ENCODE results near the gene TADA3.
A peak's percentile ranks its signal among the peaks of the same experiment; 100 is the strongest.

Gene TADA3

DNA sequence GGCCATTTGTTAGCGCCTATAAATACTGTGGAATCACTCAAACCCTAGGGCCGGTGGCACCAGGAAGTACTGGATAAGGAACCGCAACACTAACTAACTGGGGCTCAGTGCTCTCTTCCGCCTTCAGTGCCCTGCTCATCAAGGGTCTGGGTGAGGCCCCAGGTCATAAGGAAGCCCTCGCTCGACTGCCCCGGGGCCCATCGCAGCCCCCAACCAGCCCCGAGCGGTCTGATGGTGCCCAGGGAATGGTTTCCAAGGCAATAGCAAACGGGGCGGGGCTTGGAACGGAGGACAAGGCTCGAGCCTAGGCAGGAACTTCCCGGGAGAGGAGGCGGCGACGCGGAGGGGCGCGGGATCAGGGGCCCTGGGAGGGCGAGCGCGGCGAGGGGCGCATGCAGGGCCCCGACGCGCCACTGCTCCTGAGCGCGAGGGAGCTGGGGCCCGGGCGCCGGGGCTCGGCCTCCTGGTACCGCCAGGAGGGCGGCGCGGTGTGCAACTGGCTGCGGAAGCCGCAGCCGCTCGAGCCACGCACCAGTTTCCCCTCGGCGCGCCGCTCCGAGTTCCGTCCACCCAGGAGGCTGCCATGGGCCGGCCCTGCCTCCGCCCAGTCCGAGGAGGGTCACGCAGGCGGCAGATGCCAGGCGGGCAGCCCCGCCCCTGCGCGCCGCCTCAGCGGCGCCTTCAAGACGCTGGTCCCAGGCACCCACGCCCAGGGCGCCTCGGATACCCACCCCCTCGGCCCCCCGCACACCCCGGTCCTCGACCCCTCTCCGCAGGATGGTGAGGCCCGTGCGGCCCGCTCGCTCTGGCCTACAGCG, 17.6 kb upstream of the TADA3 start, which contains the start of gene TTLL3:
TTLL3 (plus strand) TSS at position 648 of the 818 bp plus-strand sequence. CDS start 400 bp downstream, outside the sequence.
- peak; percentile 60 for DNase-seq (ENCODE audit: low read depth)

DNA sequence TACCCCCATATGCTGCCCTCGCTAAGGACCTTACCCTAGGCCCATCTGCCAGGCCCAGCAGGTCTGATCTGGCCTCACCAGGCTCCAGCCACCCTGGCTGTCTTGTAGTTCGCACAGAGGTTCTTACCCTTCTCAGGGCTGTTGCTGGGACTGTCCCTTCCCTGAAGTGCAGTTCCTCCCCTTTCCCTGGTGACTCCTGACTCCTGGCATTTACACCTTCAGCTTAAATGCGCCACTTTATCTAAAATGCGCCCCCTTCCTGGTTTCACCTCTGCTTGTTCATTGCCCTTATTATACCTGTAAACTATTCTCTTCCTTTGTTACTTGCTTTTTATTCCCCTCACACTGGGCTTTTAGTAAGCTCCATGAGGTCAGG, 17.0 kb upstream of the TADA3 start:
- no peak for DNase-seq (ENCODE audit: low read depth)

DNA sequence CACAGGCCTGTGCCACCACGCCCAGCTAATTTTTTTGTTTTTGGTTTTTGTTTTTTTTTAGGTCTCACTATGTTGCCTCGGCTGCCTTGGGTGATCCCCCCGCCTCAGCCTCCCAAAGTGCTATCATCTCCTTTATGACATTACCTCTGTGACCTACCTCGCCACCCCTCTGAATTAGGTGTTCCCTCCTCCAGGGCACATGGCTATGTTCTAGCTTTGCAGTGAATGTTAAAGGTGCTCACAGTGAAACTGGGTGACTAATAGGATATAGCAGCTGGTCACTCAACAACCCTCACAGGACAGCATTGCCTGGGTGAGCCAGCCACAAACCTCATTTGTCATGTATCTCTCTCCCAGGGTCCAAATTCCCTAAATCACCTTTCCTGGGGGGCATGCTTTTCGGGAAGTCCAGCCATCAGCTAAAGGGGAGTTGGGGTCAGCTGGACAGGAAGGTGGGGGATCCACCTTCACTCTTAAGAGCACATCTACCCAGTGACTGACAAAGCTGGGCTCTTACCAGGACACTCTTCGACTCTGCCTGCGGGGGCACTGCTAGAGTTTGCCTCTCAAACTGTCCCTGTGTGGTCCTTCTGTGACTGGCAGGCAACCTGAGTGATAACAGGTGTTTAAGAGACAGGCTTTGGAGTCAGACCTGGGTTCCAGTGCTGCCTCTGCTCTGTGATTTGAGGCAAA, 16.2 kb upstream of the TADA3 start:
- peak; percentile 40 for DNase-seq (ENCODE audit: low read depth)

DNA sequence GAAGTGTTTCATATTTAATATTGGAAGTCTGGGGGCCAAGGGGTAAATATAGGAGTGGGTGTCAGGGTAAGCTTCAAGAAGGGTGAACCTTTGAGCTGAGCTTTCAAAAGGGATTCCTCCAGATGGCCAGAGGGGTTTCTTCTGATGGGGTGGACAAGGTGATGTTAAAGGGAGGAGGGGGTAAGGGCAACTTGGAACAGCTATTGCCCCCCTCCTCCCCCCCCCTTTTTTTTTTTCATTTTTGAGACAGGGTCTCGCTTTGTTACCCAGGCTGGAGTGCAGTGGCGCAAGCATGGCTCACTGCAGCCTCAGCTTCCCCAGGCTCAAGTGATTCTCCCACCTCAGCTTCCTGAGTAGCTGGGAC, 15.7 kb upstream of the TADA3 start:
- no peak for DNase-seq (ENCODE audit: low read depth)

DNA sequence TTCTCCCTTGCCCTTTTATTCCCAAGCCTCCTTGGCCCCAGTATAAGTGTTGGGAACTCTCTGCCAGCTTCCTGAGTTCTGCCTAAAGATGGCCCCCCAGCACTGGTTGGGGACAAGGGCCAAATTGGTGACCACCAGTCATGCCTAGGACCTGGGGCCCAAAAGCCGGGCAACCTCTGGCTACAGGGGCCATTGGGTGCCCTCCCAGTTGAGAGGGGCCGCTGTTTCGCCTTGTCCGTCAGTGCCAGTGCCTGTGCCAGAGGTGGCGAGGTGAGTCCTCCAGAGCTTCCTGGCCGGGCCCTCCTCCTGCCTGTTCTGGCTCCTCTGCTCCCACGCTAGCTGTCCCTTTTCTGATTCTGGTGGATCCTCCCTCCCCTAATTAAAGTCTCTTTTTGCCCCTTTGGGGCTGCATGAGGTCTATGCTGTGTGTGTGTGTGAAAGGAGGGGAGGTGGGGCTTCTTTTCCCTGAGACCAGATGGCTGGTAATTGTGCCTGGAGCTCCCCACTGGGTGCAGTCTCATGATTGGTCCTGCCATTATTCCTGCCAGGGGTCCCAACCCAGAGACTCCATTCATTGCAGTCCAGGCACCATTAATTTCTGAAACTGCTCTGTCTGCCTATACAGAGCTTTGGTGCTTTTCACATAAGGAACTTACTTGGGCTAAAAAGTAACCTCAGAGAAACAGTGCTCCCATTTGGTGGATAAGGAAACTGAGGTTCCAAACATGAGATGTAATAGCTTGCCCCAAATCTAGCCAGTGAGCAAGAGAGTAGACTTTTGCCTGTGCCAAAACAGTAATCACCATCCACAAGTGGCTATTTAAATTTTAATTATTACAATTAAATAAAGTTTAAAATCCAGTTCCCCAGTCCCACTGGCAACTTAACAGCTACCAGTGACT, 14.7 kb upstream of the TADA3 start:
- DNase-seq (ENCODE audit: low read depth), result no peak

DNA sequence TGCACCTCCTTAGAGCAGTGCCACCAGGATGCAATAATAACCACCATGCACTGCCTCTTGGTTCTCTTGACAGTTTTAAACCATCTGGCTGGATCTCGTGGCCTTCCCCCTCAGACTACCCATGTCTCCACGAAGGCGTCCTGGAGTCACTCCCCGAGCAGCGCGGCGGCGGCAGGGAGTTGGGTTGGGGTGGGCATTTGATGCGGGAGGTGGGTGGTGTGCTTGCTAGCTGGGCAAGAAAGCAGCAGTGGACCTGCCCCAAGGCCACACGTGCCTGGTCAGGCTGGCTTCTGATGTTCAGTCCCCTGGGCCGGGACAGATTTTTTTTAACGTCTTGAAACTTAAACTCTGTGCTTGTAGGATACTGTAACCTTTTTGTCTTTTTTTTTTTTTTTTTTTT, 13.9 kb upstream of the TADA3 start:
- DNase-seq (ENCODE audit: low read depth), result no peak

DNA sequence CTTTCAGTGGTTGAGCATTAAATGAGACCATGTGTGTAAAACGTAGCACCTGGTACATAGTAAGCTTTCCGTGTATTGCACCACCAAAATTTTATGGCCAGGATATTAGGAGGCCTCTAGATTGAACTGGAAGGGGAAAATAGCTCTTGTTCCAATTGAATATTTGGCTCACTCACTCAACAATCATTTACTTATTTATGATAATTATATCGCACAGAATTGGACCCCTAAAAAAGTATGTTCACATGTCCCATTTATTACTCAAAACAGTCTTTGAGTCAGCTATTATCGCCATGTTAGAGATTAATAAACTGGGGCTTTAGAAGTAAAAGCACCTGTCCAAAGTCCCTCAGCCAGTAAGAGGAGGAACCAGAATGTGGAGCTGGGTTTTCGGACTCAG, 12.7 kb upstream of the TADA3 start:
- no peak for DNase-seq (ENCODE audit: low read depth)

DNA sequence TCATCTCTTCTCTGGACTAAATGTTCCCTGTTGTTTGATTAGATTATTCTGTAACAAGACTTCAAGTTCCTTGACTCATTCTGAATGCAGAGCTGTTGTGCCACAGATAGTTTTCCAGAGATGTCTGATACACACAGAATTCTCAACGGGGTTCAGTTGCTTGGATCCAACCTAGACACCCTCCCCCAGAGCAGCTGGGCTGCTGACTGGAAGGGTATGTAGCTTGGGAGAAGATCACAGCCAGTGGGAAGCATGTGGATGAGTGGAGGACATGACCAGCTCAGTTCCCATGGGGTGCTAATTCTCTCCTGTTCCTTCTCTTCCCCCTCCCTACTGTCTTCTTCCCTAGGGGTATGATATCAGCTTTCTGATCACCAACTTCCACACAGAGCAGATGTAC, 11.2 kb upstream of the TADA3 start:
- no peak for DNase-seq (ENCODE audit: low read depth)

DNA sequence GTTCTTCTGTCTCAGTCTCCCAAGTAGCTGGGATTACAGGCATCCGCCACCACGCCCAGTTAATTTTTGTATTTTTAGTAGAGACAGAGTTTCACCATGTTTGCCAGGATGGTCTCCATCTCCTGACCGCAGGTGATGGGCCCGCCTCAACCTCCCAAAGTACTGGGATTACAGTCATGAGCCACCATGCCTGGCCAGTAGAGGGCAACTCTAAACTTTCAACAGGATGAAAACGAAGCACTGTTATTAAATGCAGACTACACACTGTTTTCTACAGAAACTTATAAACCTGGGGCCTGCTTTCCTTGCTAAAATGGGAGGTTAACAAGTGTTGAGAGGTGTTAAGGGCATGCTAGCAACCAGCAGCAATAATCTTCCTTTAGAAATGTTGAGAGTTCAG, 8.3 kb upstream of the TADA3 start:
- DNase-seq (ENCODE audit: low read depth), result no peak

DNA sequence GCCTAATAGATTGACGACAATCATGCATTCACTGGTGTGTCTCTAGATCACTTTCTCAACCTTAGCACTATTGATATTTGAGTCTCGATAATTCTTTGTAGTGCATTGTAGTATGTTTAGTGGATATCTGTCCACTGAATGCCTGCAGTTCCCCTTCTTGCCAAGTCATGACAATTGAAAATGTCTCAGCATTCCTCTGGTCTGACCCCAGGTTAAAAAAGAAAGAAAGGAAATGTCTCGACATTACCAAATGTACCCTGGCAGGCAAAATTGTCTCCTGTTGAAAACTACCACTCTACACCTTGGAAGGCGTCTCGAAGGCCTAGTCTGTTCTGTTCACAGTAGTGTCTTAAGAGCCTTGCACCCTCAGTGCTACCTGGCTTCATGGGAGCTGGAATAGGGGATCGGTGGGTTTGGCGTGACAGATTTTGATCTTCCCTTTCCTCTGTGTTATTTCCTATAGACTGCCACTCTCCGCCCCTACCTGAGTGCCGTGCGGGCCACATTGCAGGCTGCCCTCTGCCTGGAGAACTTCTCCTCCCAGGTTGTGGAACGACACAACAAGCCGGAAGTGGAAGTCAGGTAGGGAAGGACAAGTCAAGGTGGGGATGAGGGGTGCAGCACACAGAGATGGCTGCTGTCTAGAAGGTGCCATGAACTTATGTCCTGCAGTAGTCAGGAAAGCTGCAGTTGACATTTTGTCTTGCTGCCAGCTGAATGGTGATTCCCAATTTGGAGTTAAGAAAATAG, 5.1 kb upstream of the TADA3 start:
- DNase-seq (ENCODE audit: low read depth), result no peak

DNA sequence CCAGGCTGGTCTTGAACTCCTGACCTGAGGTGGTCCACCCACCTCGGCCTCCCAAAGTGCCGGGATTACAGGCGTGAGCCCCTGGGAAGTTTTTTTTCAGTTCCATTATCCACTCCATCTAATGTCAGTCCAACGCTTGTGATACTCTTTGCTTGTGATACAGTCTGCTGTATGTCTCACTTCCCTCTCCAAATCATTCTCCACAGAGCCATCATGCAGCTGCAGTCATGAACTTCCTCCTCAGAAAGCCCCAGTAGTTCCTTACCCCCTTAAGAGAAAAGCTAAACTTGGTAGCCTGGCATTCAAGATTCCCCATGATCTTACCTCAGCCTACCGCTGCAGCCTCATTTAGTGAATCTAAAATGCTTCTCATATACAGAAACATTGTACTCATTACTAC, 2.9 kb upstream of the TADA3 start:
- no peak for DNase-seq (ENCODE audit: low read depth)

DNA sequence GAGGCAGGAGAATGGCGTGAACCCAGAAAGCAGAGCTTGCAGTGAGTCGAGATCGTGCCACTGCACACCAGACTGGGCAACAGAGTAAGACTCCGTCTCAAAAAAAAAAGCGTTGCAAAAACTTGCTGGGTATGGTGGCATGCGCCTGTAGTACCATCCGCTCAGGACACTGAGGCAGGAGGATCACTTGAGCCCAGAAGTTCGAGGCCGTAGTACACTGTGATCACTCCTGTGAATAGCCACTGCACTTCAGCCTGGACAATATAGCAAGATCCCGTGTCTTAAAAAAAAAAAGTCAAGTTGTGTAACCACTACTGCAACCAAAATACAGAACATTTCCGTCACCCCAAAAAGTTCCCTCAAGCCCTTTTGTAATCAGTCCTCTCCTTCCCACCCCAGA, 2.1 kb upstream of the TADA3 start:
- DNase-seq (ENCODE audit: low read depth), result no peak

DNA sequence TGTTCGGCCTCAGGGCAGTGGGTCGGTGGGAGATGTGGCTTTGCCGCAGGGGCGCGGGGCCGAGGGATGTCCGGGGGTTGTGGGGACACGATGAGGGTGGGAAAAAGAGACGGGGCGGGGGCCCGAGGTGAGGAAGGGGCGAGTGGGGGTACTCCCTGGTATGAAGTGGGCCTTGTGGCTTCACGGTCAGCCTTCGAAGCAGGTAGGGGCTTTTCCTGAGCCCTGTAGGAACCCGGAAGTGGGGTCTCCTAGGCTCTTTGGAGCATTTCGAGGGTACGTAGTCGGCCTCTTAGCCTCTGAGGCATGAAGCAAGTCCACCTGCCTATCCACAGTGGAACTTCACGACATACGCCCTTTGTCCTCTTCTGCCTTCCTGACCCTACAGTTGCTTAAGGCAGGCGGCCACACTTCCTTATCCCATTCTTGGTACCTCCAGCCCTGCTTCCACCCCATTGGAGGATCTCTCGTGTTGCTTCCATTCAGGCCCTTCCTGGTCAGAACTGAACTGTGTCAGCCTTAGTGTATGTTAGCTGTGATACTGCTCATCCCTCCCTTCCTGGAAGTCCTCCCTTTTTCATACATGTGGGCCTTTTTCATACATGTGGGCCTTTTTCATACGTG, 998 bp upstream of the TADA3 start:
- peak; percentile 68 for DNase-seq (ENCODE audit: low read depth)

DNA sequence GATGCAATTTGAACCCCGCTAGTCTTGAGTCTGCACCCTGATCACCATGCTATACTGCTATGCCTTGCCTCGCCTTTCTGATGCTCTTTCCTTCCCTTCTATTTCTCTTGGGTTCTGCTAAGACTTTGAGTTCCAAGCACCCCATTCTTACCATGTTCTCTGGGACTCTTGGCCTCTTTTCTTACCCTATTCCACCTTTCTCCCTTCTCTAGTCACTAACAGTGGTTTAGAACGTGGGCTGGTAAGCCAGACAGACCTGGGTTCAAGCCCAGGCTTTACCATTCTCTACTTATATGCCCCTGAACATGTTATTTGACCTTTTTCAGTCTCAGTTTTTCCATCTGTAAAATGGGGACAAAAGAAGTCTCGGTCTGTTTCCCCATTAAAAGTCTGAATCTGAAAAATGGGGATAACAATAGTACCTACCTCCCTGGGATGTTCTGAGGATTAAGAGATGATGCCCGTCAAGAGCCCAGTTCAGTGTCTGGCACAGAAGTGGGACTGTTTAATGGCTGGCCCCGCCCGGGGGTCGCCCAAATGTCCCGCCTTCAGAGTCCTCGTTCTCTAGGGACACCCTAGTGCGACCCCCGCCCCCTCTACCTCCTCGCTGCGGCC, 376 bp downstream of the TADA3 start:
- DNase-seq (ENCODE audit: low read depth), result no peak

DNA sequence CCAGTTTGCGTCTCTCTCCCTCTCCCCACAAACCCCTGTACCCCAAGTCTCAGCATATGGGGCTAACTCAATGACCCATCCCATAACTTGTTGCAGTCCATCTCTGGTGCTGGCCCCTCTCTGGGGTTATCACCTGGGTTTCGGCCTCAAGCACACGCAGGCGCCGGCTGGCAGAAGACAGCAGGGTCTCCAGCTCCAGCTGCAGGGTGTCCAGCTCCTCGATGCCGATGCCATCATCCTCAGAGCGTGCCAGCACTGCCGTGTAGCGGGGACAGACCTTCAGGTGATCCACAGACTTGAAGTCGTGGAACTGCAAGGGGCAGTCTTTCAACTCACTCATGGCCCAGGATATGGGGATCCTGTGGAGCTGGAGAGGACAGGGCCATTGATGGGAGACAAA, 1.1 kb downstream of the TADA3 start:
- DNase-seq (ENCODE audit: low read depth), result no peak

DNA sequence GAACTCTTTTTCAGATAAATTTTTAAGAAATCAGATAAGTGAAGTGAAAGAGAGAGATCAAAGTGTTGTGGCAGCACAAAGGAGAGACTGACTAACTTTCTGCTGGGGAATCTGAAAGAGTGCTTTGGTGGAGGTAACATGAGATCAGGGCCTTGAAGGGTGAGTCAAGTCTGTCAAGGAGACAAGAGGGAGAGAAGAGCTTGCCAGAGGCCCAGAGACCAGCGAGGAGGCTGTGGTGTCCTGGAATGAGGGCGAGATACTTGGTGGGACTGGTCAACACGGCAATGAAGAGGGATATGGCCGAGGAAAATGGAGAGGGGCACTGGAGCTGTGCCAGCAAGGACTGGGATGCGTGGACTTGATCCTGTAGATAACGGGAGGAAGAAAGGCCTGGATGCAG, 4.6 kb downstream of the TADA3 start:
- peak; percentile 86 for DNase-seq (ENCODE audit: low read depth)

DNA sequence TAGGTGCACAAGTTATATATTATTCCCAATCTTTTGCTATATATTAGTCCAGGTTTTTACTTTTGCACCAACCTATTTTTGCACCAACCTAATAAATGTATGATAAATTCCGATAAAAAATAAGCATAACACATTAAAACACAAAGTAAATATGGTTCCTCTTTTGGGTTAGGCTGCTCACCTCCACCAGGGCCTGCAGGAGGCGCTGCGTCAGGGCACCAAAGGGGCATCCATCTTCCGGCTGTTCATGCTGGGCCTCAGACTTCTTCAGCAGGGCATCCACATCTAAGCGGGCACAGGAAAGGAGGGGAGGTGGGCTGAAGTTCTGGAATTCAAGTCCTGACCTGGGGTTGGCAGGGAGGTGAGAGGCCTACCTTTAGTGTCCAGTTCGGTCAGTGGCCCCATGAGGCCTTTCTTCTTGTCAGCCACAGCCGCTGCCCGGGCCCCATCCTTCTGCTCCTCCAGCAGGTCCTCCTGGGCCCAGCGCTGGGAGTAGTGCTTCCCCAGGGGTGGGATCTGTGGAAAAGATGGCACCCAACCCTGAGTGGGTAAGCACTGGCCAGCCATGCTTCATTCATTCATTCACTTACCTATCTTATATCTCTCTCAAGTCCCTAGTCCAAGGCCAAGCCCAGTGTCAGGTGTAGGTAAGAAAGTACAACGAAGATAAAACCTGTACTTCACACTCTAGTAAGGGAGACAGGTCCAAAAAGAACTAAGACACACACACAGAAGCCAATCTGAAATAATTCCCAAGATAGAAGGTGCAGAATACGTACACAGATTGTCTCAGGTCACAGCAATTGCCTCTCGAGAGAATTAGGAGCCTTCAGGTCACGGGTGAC, 5.2 kb downstream of the TADA3 start:
- DNase-seq (ENCODE audit: low read depth), result no peak

DNA sequence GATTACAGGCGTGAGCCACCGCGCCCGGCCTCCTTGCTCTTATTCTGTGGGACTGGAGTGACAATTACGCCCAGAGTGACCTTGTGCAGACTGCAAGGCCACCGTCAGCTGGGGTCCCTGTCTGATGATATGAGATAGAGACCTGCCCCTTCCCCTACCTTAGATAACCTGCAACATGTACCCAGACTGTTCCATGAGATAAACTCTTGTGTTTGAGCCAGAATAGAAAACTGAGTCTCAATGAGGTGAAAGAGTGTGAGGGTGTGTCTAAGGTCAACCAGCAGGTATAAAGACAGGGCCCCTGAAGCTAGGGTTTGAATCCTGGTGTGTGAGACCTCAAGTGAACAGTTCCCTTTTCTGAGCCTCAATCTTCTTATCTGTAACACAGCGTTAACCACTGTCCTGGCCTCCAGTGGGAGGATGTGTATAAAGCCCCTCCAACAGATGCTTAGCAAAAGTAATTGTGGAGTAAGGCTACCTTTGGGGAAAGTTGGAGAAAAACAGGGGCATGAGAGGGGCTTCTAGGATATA, 6.0 kb downstream of the TADA3 start:
- no peak for DNase-seq (ENCODE audit: low read depth)

DNA sequence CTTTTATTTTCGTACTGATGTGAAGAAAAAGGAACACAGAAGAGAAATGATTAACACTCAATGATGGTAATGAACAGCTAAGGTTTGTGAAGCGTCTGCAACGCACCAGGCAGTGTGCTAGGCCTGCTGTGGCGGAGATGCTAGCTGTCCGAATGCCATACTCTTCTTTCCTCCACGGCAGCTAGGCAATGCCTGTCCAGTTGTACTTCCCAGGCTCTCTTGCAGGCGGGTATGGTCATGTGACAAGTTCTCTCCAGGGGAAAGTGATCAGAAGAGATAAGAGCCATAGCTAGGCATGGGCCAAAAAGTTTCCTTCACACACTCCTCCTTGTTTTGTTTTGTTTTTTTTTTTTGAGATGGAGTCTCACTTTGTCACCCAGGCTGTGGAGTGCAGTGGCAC, 6.7 kb downstream of the TADA3 start:
- DNase-seq (ENCODE audit: low read depth), result no peak

DNA sequence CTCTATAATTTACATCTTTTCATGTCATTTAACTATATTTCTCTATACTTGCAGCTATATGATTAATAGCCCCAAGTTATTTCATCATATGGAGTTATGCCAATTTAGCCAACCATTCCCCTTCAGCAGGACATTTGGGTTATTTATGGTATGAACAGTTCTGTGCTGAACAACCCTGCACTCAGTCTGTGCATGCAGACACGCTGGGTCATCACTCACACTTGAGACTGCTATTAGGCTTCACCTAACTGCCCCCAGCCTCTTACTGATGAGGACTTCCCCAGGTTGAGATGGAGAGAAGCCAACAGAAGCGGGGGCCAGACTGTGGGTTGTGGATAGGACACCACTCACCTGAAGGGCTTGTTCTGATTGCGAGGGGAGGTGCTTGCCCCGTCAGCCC, 7.3 kb downstream of the TADA3 start:
- DNase-seq (ENCODE audit: low read depth), result peak; percentile 54

Measured in iris pigment epithelial cell (primary cell).